HG02642 (cell line): ENCODE data around the gene CIP2A.

Source experiments
- ATAC-seq: cut with Tn5 transposase; IDR thresholded peaks from one replicate; pipeline ENCODE4 v1.9.1; 2021; ENCODE audit warnings: mild to moderate bottlenecking; ENCODE audit not compliant: unreplicated experiment, poor library complexity

CIP2A gene

GRCh38 chr3:108513961-108514360, 75.3 kb downstream of the CIP2A start:
- ATAC-seq: no peak

DNA sequence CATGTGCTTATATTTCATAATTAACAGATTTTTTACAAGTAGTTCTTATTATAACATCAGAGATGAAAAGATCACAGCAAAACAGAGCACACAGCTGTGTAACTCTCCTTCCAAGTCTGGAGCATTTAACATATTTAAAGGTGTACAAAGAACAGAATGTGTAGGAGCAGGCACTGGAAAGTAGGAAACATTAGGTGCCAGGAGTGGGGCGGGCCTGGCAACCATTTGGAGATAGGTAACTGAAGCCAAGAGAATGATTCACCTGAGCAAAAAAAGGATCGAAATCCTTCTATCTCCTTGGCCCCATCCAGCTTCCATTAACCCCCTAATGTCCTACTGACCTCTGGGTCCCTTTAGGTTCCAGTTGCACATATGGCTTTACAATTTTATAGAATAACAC, 76.6 kb downstream of the CIP2A start:
- ATAC-seq: no peak

DNA sequence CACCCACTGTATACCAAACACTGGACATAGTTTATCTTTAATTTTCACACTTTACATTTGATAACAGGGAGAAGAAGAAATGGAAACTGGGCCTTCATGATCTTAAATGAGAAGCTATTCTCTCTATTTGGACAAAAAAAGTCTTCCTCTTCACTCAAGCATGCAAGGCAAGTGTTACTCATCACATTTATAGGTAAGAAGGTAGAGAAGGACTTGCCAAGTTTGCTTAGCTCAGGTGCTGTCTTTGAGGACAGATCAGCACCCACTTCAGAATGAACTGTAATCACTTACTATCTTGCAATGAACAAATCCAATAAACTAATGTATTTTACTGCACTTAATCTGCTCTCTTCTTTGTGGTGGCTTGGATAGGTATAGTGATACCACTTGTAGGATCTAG, 77.7 kb downstream of the CIP2A start:
- ATAC-seq: no peak

GRCh38 chr3:108511055-108511454, 78.2 kb downstream of the CIP2A start:
- ATAC-seq: no peak

DNA sequence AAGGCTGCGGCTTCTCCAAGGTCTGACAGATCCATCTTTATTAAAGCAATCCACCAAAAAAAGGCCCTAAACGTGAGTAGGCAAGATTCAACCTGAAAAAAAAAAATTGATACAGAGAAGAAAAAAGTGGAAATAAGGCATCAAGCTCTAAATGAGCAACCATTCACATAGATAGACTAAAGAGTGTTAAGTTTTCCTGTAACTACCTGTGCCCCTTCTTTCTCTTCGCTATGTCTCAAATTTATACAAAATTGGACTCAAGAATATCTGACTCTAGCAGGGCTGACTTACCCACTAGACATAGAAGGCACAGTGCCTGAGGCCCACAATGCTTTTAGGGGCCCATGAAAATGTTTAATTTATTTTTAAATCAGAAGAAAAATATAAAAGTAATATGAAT, 78.7 kb downstream of the CIP2A start, which contains the start of gene MYH15:
Gene MYH15, minus strand, starts transcription at position 101 of the 400 bp plus-strand sequence. Its CDS starts 66 bp downstream, at position 35.
- no peak for ATAC-seq

DNA sequence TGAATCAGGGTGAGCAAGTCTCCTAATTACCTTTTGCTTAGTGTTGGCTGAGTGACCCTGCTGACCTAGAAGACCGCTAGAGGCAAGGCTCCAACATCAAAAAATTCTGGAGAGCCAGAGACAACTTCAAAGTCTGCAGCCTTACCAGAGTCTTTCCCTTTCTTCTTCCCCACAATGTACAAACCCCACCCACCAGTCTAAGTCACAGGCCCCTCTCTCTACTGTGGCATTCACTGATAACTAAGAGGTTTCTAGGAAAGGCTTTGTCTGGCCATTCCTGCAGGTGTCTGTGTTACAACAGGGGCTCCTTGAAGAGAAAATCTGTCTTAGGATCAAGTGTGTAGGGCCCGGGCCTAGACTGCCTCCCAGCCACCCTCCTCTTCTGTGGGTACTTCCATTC, 79.4 kb downstream of the CIP2A start:
- no peak for ATAC-seq

DNA sequence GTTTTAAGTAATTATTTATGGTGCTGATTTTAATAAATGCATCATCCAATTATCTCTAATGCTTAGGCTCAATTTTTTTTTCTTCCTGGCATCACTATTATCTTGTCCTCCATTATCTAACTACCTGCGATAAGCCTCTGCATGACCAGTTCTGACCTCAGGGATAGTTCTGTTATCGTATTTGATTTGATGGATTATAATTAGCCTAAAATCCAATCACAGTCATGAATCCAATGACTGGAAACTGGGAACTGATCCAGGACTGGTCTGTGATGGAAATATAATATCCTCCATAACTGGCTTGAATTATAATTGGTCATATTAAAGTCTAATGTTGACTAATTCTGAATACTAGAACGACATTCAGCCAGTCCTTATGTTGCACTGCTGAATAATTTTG, 80.0 kb downstream of the CIP2A start:
- no peak for ATAC-seq

GRCh38 chr3:108507902-108508301, 81.3 kb downstream of the CIP2A start:
- ATAC-seq: no peak

- ATAC-seq: no peak
These were observed 83.4 kb downstream of the CIP2A start for GRCh38 chr3:108505811-108506210.

DNA sequence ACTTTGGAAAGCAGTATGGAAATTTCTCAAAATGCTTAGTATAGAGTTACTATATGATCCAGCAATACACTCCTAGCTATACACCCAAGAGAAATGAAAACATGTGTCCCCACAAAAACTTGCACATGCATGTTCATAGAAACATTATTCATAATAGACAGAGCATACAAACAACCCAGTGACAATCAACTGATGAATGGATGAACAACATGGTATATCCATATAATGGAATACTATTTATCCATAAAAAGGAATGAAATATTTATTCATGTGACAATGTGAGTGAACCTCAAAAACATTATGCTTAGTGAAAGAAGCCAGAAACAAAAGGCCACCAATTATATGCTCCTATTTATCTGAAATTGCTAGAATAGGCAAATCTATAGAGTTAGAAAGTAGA, 85.5 kb downstream of the CIP2A start:
- no peak for ATAC-seq

GRCh38 chr3:108501535-108501934, 87.7 kb downstream of the CIP2A start:
- no peak for ATAC-seq

DNA sequence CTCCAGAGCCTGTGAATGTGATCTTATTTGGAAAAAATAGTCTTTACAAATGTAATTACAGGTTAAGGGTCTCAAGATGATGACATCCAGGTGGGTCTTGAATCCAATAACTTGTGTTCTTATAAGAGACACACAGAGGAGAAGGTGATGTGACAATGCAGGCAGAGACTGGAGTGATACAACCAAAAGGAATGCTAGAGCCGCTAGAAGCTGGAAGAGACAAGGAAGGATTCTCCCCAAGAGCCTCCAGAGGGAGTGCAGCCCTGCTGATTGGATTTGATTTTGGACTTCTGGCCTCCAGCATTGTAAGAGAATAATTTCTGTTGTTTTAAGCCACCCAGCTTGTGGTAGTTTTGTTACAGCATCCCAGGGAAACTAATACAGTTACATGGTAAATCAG, 88.5 kb downstream of the CIP2A start:
- no peak for ATAC-seq
